Transverse colon (tissue), 4 donors: ENCODE measurements around the gene MAP2K5. TPM values are rescaled to one million over a fixed set of nuclear protein-coding genes. Genes with fewer than 3 reads are reported as not detected.
A peak's percentile ranks its signal among the peaks of the same experiment; 100 is the strongest.

Experiments used
- DNase-seq: peaks from one replicate; pipeline ENCODE4 v3.0.0-alpha.2; 2019
- H3K27ac ChIP-seq, 4 donors: fragments of 200-600 bp; sonication (generic); 2 replicates each; pipeline ENCODE4 v1.5.1; 2016 to 2018; ENCODE audit warnings: inconsistent platforms in 4 of 4
- H3K27me3 ChIP-seq: fragments of 200-600 bp; sonication (generic); 2 replicates; pipeline ENCODE4 v1.5.1; 2017; ENCODE audit warnings: inconsistent platforms
- H3K36me3 ChIP-seq, 4 donors: fragments of 200-600 bp; sonication (generic); 2 replicates each; pipeline ENCODE4 v1.5.1; 2017 to 2019; ENCODE audit warnings: inconsistent platforms in 4 of 4
- H3K4me1 ChIP-seq, 4 donors: fragments of 200-600 bp; sonication (generic); 2 replicates each; pipeline ENCODE4 v1.5.1; 2017 to 2020; ENCODE audit warnings: inconsistent platforms in 4 of 4
- H3K4me3 ChIP-seq, 4 donors: fragments of 200-600 bp; sonication (generic); 1 replicate in 1 of 4; 2 replicates in 3 of 4; pipeline versions ENCODE4 v1.5.1 to v1.6.1; 2017 to 2019; ENCODE audit warnings: inconsistent platforms in 4 of 4
- H3K9me3 ChIP-seq, 2 donors: fragments of 200-600 bp; sonication (generic); 2 replicates each; pipeline ENCODE4 v1.5.1; 2017 to 2019; ENCODE audit warnings: inconsistent platforms in 2 of 2
- CTCF ChIP-seq, 5 experiments: fragments of 200-600 bp in 3 of 5; fragments of 450-650 bp in 2 of 5; sonication (generic) in 3 of 5; IDR thresholded peaks; 1 replicate in 2 of 5; 2 replicates in 3 of 5; pipeline ENCODE4 v1.5.1; 2016 to 2017; ENCODE audit warnings: antibody characterized with exemption in 5 of 5, inconsistent platforms in 3 of 5, mild to moderate bottlenecking in 2 of 5, moderate library complexity in 1 of 5
- EP300 ChIP-seq: sonication (generic); formaldehyde crosslinking; IDR thresholded peaks from one replicate; pipeline ENCODE4 v1.6.1; 2017; ENCODE audit warnings: antibody characterized with exemption, low read depth
- POLR2A ChIP-seq: fragments of 450-650 bp; IDR thresholded peaks from one replicate; pipeline ENCODE4 v1.6.1; 2016; ENCODE audit warnings: antibody characterized with exemption, mild to moderate bottlenecking, moderate library complexity
- POLR2AphosphoS5 ChIP-seq, 3 donors: sonication (generic); formaldehyde crosslinking; IDR thresholded peaks; one replicate each; pipeline ENCODE4 v1.6.1; 2016; ENCODE audit warnings: antibody characterized with exemption in 3 of 3
- WGBS, 2 donors: methylation state at CpG; one replicate each; pipeline ENCODE4 v1.1.5; 2018; ENCODE audit warnings: low coverage in 1 of 2; 5-methylcytosine and 5-hydroxymethylcytosine counted together
- in situ Hi-C, 4 donors: fragments of 200-750 bp; cut with MboI; loops; one replicate each; pipeline versions ENCODE4 v1.15.0 to v1.15.1; 2017; ENCODE audit warnings: low sequenced_read_pairs in 3 of 4, low pct_ligation_motif_present in 1 of 4, low pct_unique_long_range_greater_than_20kb in 1 of 4
- intact Hi-C: fragments of 100-400 bp; cut with DNase I; formaldehyde crosslinking; loops from one replicate; pipeline ENCODE4 v1.15.1; 2023; ENCODE audit warnings: low total_unique reads
- total RNA-seq, 4 donors: library from RNA; depleted of rRNA; stranded (reverse); fragments of >200 nt; gene quantifications; one replicate each; pipeline ENCODE4 v1.1.0, GENCODE V29; 2016

Gene MAP2K5
- total RNA-seq, 4 donors from 2014 or later: 19.8 to 320 (median 21.1) TPM

GRCh38 chr15:67829647-67830504 is 287.4 kb downstream of the MAP2K5 start:
- in situ Hi-C loops: loop anchor here (10.0 to 25.0 kb wide), 5 partner anchors 315 to 893 kb away; no protein-coding TSS in a partner anchor
- H3K9me3 ChIP-seq: no peaks in the 10 kb centered on the region
- H3K4me3 ChIP-seq: no peak overlapping the region
- H3K27me3 ChIP-seq: peaks cover 100% of the 10 kb centered on the region
- no peak overlapping the region for H3K27ac ChIP-seq
- DNase-seq: no peak
- 30% methylated on average over 67 of the region's 68 CpGs; no CpG with 5 or more reads in 1 of the 2 donors for WGBS, 2 donors
- H3K36me3 ChIP-seq: no peaks in the 10 kb centered on the region
- H3K4me1 ChIP-seq: peaks cover 30 to 76% (median 67%) of the 10 kb centered on the region in 4 donors
- TF ChIP-seq EP300: no peak
- no peak for TF ChIP-seq CTCF (IDR thresholded peaks at IDR 0.05)
- no peak for TF ChIP-seq POLR2AphosphoS5 (IDR thresholded peaks at IDR 0.05)
- TF ChIP-seq POLR2A: no peak
- intact Hi-C loops: loop anchor here (10.0 kb wide), 1 partner anchor 365 kb away; no protein-coding TSS in a partner anchor

GRCh38 chr15:67831363-67831762 is 288.9 kb downstream of the MAP2K5 start:
- Histone ChIP-seq H3K27ac (no peak overlapping the region), H3K27me3 (peaks cover 99% of the 10 kb centered on the region), H3K36me3 (no peaks in the 10 kb centered on the region), H3K9me3 (no peaks in the 10 kb centered on the region), H3K4me3 (no peak overlapping the region), H3K4me1 (peaks cover 44 to 78% (median 67%) of the 10 kb centered on the region in 4 donors)
- in situ Hi-C loops (loop anchor here (10.0 to 25.0 kb wide), 5 partner anchors 317 to 894 kb away; no protein-coding TSS in a partner anchor), intact Hi-C loops (loop anchor here (10.0 kb wide), 1 partner anchor 367 kb away; no protein-coding TSS in a partner anchor)
- TF ChIP-seq POLR2A: no peak
- no peak for TF ChIP-seq EP300
- no peak for TF ChIP-seq POLR2AphosphoS5 (IDR thresholded peaks at IDR 0.05)
- TF ChIP-seq CTCF (IDR thresholded peaks at IDR 0.05): no peak
- DNase-seq: no peak

- no peak overlapping the region for H3K27ac ChIP-seq
- peaks cover 44 to 73% (median 62%) of the 10 kb centered on the region in 4 donors for H3K4me1 ChIP-seq
- in situ Hi-C loops: loop anchor here (10.0 to 25.0 kb wide), 5 partner anchors 317 to 895 kb away; no protein-coding TSS in a partner anchor
- no peaks in the 10 kb centered on the region for H3K9me3 ChIP-seq
- no peaks in the 10 kb centered on the region for H3K36me3 ChIP-seq
- peaks cover 92% of the 10 kb centered on the region for H3K27me3 ChIP-seq
- no peak overlapping the region for H3K4me3 ChIP-seq
- intact Hi-C loops: loop anchor here (10.0 kb wide), 1 partner anchor 367 kb away; no protein-coding TSS in a partner anchor
- WGBS, 2 donors: 37% methylated on average over 9 of the region's 9 CpGs; no CpG with 5 or more reads in 1 of the 2 donors
- TF ChIP-seq CTCF (IDR thresholded peaks at IDR 0.05): peak in 3 of 5 experiments; percentile 18 to 27 (median 21)
- no peak for TF ChIP-seq POLR2AphosphoS5 (IDR thresholded peaks at IDR 0.05)
- DNase-seq: no peak
Observed at GRCh38 chr15:67832031-67832551, 289.6 kb downstream of the MAP2K5 start.
